GM19025 (cell line): ENCODE results near the gene CKMT1B.
"Not testable (repeated sequence)": the region's sequence is repeated elsewhere in the genome, so short reads cannot be mapped to it uniquely, and the experiment has no call there.

Experiments used
- ATAC-seq: cut with Tn5 transposase; IDR thresholded peaks from one replicate; pipeline ENCODE4 v1.9.1; 2021; ENCODE audit warnings: mild to moderate bottlenecking, low read depth, moderate library complexity; ENCODE audit not compliant: unreplicated experiment

The CKMT1B gene

DNA sequence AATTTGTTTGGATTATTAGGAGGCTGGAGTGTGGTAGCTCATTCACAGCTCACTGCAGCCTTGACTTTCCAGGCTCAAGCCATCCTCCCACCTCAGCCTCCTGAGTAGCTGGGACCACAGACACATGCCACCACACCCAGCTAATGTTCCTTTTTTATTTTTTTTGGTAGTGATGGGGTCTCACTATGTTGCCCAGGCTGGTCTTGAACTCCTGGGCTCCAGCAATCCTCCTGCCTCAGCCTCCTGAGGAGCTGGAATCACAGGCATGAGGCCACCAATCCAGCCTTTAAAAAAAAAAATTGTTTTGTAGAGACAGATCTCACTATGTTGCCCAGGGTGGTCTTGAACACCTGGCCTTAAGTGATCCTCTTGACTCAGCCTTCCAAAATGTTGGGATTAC, 33.1 kb downstream of the CKMT1B start:
- not testable (repeated sequence) for ATAC-seq

DNA sequence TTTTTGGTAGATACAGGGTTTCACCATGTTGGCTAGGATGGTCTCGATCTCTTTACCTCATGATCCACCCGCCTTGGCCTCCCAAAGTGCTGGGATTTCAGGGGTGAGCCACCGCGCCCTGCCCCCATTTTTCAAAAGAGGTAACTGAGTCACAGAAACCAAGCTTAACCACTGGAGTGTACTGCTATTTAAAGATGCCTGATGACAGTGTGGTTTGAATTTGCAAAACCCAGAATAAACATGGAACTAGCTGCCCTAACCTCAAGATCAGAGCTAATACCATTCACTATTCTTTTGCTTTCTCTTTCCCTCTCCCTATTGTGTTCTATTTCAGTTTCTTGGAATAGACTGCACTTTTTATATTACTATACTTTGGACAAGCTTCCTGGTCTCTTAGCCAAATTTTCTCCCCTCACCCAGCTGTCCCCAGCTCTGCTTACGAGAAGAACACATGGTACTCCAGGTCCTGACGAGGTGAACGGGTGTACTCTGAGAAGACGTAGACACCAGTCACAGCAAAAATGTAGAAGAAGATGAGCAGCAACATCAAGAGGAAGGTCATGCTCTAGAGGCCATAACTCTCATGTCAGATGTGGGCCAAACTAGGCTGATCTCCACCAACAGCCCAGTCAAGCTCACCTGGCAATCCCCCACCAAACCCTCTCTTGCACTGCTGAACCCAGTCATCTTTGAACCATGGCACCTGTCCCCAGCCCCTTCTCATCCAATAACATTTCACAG, 44.8 kb downstream of the CKMT1B start:
- ATAC-seq: not testable (repeated sequence)
